Bronchial epithelial cell (primary cell): ENCODE data around the gene PJA2. TPM values are rescaled to one million over a fixed set of nuclear protein-coding genes. Genes with fewer than 3 reads are reported as not detected.

ENCODE experiments used
- DNase-seq: peaks from one replicate; pipeline ENCODE4 v3.0.0-alpha.2; 2010; ENCODE audit warnings: low read depth
- FAIRE-seq: peaks from 2 replicates; lab custom pipeline; 2011; peaks lifted over from hg19 to GRCh38; lab: Jason Lieb, UNC
- H3K27me3 ChIP-seq: 2 replicates; pipeline ENCODE4 v1.5.1; 2011; ENCODE audit warnings: low read length; ENCODE audit not compliant: control insufficient read depth, insufficient read depth
- H3K36me3 ChIP-seq: 2 replicates; pipeline ENCODE4 v1.5.1; 2011; ENCODE audit warnings: low read length; ENCODE audit not compliant: control insufficient read depth, insufficient read depth
- H3K4me3 ChIP-seq: 2 replicates; pipeline ENCODE4 v1.5.1; 2011; ENCODE audit warnings: mild to moderate bottlenecking, low read depth, low read length, control low read depth
- total RNA-seq: library from RNA; depleted of rRNA; stranded (reverse); fragments of >200 nt; gene quantifications from 2 replicates; pipeline ENCODE4 v1.2.1, GENCODE V29; 2014
- TF ChIP-seq, protein P1 (sequence below): IDR thresholded peaks from 2 replicates; pipeline ENCODE4 v1.5.1; 2011; ENCODE audit warnings: mild to moderate bottlenecking, moderate library complexity, low read length, control low read depth, inconsistent platforms; ENCODE audit not compliant: insufficient read depth, severe bottlenecking

PJA2 gene
- total RNA-seq, 1 donor from 2014 or later = 50.3 TPM

DNA sequence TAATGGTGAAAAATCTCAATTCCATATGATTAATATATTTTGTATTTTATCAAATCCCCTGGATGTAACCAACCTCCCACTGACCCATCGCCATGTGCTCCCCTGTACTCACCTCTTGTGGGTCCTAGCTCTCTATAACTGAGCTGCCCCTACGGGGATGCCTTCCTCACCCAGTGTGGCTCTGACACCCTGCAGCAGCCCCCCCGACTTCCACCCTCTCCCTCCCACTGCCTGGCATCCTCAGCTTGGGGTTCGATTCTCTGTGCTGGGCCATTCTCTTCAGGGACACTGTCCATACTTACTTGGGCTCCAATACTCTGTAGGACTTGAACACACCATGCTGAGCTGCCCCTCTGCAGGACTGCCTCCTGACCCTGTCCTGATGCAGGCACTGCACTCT lies 87.1 kb downstream of the PJA2 start:
- no peak for FAIRE-seq
- no peak overlapping the region for H3K4me3 ChIP-seq
- TF ChIP-seq, protein P1, sequence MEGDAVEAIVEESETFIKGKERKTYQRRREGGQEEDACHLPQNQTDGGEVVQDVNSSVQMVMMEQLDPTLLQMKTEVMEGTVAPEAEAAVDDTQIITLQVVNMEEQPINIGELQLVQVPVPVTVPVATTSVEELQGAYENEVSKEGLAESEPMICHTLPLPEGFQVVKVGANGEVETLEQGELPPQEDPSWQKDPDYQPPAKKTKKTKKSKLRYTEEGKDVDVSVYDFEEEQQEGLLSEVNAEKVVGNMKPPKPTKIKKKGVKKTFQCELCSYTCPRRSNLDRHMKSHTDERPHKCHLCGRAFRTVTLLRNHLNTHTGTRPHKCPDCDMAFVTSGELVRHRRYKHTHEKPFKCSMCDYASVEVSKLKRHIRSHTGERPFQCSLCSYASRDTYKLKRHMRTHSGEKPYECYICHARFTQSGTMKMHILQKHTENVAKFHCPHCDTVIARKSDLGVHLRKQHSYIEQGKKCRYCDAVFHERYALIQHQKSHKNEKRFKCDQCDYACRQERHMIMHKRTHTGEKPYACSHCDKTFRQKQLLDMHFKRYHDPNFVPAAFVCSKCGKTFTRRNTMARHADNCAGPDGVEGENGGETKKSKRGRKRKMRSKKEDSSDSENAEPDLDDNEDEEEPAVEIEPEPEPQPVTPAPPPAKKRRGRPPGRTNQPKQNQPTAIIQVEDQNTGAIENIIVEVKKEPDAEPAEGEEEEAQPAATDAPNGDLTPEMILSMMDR = no peak
- H3K36me3 ChIP-seq = no peaks in the 10 kb centered on the region
- no peaks in the 10 kb centered on the region for H3K27me3 ChIP-seq
- DNase-seq = no peak

DNA sequence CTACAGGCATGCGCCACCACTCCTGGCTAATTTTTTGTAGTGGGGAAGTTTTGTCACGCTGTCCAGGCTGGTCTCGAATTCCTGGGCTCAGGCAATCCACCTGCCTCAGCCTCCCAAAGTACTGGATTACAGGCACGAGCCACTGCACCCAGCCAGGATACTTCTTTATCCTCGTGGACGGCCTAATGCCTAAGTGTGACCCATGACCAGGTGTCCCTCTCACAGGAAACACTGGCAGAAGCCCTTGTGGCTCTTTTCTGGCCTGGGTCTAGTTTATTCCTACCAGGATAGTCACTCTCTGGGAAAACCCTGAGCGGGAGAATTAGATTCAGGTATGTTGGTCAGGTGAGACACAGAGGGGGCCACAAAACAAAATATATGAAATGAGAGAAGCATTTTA lies 90.4 kb downstream of the PJA2 start:
- DNase-seq (no peak), FAIRE-seq (no peak)
- Histone ChIP-seq H3K4me3 (no peak overlapping the region), H3K36me3 (no peaks in the 10 kb centered on the region), H3K27me3 (no peaks in the 10 kb centered on the region)
- TF ChIP-seq, protein P1 = no peak

DNA sequence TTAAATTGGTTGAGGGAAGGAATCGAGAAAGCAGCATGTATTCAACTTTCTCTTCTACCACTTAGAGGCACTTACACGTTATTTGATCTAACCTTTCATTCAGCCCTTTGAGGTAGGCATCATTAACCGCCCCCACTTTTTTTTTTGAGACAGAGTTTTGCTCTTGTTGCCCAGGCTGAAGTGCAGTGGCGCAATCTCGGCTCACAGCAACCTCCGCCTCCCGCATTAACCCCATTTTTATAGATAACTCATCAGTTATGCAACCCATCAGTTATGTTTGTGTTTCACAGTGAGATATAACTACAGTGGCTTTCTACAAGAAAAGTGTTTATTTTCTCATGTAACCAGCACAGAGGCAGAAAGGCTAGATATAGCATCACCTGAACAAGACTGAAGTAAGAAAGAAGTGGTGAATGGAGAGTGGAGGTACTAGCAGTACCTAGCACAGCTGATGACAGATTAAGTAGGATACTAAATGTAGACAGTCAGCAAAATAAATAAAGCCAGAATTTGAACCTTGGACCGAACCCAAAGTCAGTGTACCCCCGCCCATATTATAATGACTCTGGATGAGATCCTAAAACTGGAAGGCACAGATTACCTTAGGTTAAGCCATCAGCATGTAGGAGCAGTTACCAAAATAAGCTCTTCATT lies 91.2 kb downstream of the PJA2 start:
- FAIRE-seq = no peak
- no peaks in the 10 kb centered on the region for H3K27me3 ChIP-seq
- no peaks in the 10 kb centered on the region for H3K36me3 ChIP-seq
- TF ChIP-seq, protein P1 = no peak
- no peak overlapping the region for H3K4me3 ChIP-seq
- peak; percentile 35 for DNase-seq

DNA sequence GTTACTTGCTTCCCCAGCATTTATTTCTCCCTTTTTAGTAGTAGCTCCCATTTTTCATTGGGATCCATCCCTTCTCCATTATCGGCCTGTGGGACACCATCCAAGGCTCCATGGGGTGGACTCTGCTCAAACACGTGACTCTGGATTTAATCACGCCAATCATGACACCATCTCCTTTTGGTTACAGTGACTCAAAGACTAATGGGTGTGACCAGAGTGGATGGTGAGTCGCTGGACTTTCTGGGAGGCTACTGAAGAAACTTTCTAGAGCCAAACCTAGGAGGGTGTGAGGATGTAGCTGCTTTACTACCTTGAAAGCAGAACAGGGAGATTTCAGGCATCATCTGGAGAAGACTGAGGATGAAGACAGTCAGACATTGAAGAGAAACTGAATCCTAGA lies 93.1 kb downstream of the PJA2 start:
- TF ChIP-seq, protein P1 = no peak

DNA sequence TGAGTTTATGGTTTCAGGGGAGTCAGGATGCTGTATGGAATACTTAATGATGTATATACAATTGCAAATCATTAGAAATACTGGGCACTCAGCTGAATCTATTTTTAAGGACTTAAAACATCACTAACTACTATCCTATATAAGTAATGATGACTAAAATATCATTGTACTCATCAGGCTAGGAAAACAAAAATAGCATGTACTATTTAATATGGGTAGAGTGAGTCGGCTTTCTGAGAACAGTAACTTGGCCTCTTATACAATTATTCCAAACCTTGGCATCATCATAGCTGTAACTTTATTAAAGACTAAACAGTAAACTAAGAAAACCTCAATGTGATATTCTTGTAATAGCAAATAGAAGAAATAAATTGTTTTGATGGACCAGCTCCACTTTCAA lies 94.5 kb downstream of the PJA2 start:
- TF ChIP-seq, protein P1 = no peak
- FAIRE-seq (no peak), DNase-seq (no peak)

More for the DNA sequence above, 93.1 kb downstream of the PJA2 start:
- no peaks in the 10 kb centered on the region for H3K36me3 ChIP-seq
- no peaks in the 10 kb centered on the region for H3K27me3 ChIP-seq
- H3K4me3 ChIP-seq = no peak overlapping the region
- FAIRE-seq (peak; percentile 77), DNase-seq (peak; percentile 80)

DNA sequence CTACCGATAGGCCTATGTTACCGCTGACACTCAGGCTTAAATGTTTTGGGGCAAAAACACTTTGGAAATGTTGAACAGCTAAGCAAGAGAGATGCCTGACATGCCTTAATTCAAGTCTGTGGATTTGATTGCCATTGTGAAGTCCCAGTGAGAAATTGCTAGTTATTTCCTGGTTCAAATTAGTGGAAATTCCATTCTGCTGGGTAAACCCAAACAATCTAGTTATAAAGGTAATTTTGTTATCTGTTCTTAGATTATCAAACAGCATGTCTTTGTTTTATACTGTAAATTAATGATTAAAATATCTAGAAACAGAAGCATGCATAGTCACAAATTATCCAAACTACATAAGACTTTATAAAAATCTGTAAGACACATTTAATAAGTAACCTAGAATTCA lies 96.6 kb downstream of the PJA2 start:
- Histone ChIP-seq H3K27me3 (no peaks in the 10 kb centered on the region), H3K4me3 (no peak overlapping the region), H3K36me3 (no peaks in the 10 kb centered on the region)
- DNase-seq (no peak), FAIRE-seq (no peak)
- TF ChIP-seq, protein P1 = no peak

More for the DNA sequence above, 94.5 kb downstream of the PJA2 start:
- no peaks in the 10 kb centered on the region for H3K36me3 ChIP-seq
- H3K4me3 ChIP-seq = no peak overlapping the region
- H3K27me3 ChIP-seq = no peaks in the 10 kb centered on the region
